Neural progenitor cell (in vitro differentiated cells): ENCODE data around the gene CD58. TPM values are rescaled to one million over a fixed set of nuclear protein-coding genes. Genes with fewer than 3 reads are reported as not detected.

Experiments used
- DNase-seq: peaks from one replicate; pipeline ENCODE4 v3.0.0-alpha.2; 2016; ENCODE audit warnings: low spot score
- H2AFZ ChIP-seq: fragments of 200-600 bp; sonication (generic); replicated peaks from 2 replicates; pipeline ENCODE4 v1.6.1; 2016; ENCODE audit warnings: antibody characterized with exemption
- H3F3A ChIP-seq: fragments of 200-600 bp; sonication (generic); 2 replicates; pipeline ENCODE4 v1.6.1; 2016; ENCODE audit warnings: antibody characterized with exemption, low read depth
- H3K27ac ChIP-seq: fragments of 200-600 bp; sonication (generic); 2 replicates; pipeline ENCODE4 v1.5.1; 2016; ENCODE audit warnings: mild to moderate bottlenecking
- H3K27me3 ChIP-seq: fragments of 200-600 bp; sonication (generic); 2 replicates; pipeline ENCODE4 v1.6.1; 2016; ENCODE audit warnings: mild to moderate bottlenecking, moderate library complexity
- H3K36me3 ChIP-seq: fragments of 200-600 bp; sonication (generic); 2 replicates; pipeline ENCODE4 v1.5.1; 2016
- H3K4me1 ChIP-seq: fragments of 200-600 bp; sonication (generic); 2 replicates; pipeline ENCODE4 v1.6.1; 2016; ENCODE audit warnings: mixed run types
- H3K4me2 ChIP-seq: fragments of 200-600 bp; sonication (generic); 2 replicates; pipeline ENCODE4 v1.6.1; 2016
- H3K4me3 ChIP-seq: fragments of 200-600 bp; sonication (generic); 2 replicates; pipeline ENCODE4 v1.5.1; 2016
- H3K79me2 ChIP-seq: fragments of 200-600 bp; sonication (generic); 2 replicates; pipeline ENCODE4 v1.6.1; 2016; ENCODE audit warnings: low read depth
- H3K9ac ChIP-seq: fragments of 200-600 bp; sonication (generic); 2 replicates; pipeline ENCODE4 v1.6.1; 2016
- H3K9me3 ChIP-seq: fragments of 200-600 bp; sonication (generic); 2 replicates; pipeline ENCODE4 v1.5.1; 2016; ENCODE audit warnings: low read depth
- H4K20me1 ChIP-seq: fragments of 200-600 bp; sonication (generic); 2 replicates; pipeline ENCODE4 v1.6.1; 2016; ENCODE audit warnings: low read depth
- H3K27ac Mint-ChIP-seq: 3 replicates; pipeline ENCODE4 v1.8.0; 2021; ENCODE audit warnings: mixed read lengths
- H3K27me3 Mint-ChIP-seq: 2 replicates; pipeline ENCODE4 v1.8.0; 2022; ENCODE audit warnings: low read depth, mild to moderate bottlenecking, inconsistent platforms, moderate library complexity, mixed read lengths; ENCODE audit not compliant: insufficient read depth
- H3K36me3 Mint-ChIP-seq: 3 replicates; pipeline ENCODE4 v1.8.0; 2021; ENCODE audit warnings: mixed read lengths
- H3K4me1 Mint-ChIP-seq: 3 replicates; pipeline ENCODE4 v1.8.0; 2021; ENCODE audit warnings: mixed read lengths
- H3K4me3 Mint-ChIP-seq: 3 replicates; pipeline ENCODE4 v1.8.0; 2021; ENCODE audit warnings: mild to moderate bottlenecking, moderate library complexity, mixed read lengths
- H3K9me3 Mint-ChIP-seq: 3 replicates; pipeline ENCODE4 v1.8.0; 2020; ENCODE audit warnings: mixed read lengths
- CTCF ChIP-seq: fragments of 200-600 bp; sonication (generic); IDR thresholded peaks from 2 replicates; pipeline ENCODE4 v1.5.1; 2017; ENCODE audit warnings: antibody characterized with exemption, mild to moderate bottlenecking
- EZH2 ChIP-seq: fragments of 200-600 bp; sonication (generic); IDR thresholded peaks from 2 replicates; pipeline ENCODE4 v1.6.1; 2017; ENCODE audit warnings: antibody characterized with exemption, mild to moderate bottlenecking, moderate library complexity
- EZH2phosphoT487 ChIP-seq: fragments of 200-600 bp; sonication (generic); IDR thresholded peaks from 2 replicates; pipeline ENCODE4 v1.6.1; 2017; ENCODE audit warnings: antibody characterized with exemption
- total RNA-seq: library from RNA; depleted of rRNA; stranded (reverse); fragments of >200 nt; gene quantifications from 2 replicates; pipeline ENCODE4 v1.2.3, GENCODE V29; 2015; ENCODE audit warnings: low replicate concordance

The CD58 gene
- total RNA-seq, 1 donor from 2014 or later, result 14.6 TPM

GRCh38 chr1:116501870-116502244 is 69.0 kb downstream of the CD58 start:
- no peaks in the 10 kb centered on the region for H3K27me3 ChIP-seq
- Mint-ChIP-seq H3K27me3 (peaks cover 3% of the 10 kb centered on the region), H3K4me3 (no peak overlapping the region), H3K4me1 (peaks cover 4% of the 10 kb centered on the region), H3K27ac (no peak overlapping the region), H3K9me3 (no peaks in the 10 kb centered on the region), H3K36me3 (no peaks in the 10 kb centered on the region)
- H3K36me3 ChIP-seq, result no peaks in the 10 kb centered on the region
- H3K4me3 ChIP-seq, result no peak overlapping the region
- H3K4me2 ChIP-seq, result no peak overlapping the region
- no peak overlapping the region for H2AFZ ChIP-seq
- no peak for DNase-seq
- no peaks in the 10 kb centered on the region for H3F3A ChIP-seq
- H3K9ac ChIP-seq, result no peak overlapping the region
- TF ChIP-seq EZH2phosphoT487, result no peak
- no peak for TF ChIP-seq EZH2
- TF ChIP-seq CTCF, result no peak
- H3K9me3 ChIP-seq, result no peaks in the 10 kb centered on the region
- no peaks in the 10 kb centered on the region for H3K79me2 ChIP-seq
- H3K4me1 ChIP-seq, result no peaks in the 10 kb centered on the region
- H4K20me1 ChIP-seq, result no peaks in the 10 kb centered on the region
- no peak overlapping the region for H3K27ac ChIP-seq

- Mint-ChIP-seq H3K4me1 (peaks cover 4% of the 10 kb centered on the region), H3K27me3 (peaks cover 4% of the 10 kb centered on the region), H3K36me3 (no peaks in the 10 kb centered on the region), H3K9me3 (no peaks in the 10 kb centered on the region), H3K4me3 (no peak overlapping the region), H3K27ac (no peak overlapping the region)
- no peak overlapping the region for H3K9ac ChIP-seq
- TF ChIP-seq CTCF, result no peak
- TF ChIP-seq EZH2phosphoT487, result no peak
- no peak for TF ChIP-seq EZH2
- H3K27me3 ChIP-seq, result no peaks in the 10 kb centered on the region
- no peak for DNase-seq
- no peak overlapping the region for H3K4me2 ChIP-seq
- H4K20me1 ChIP-seq, result no peaks in the 10 kb centered on the region
- H3K4me1 ChIP-seq, result no peaks in the 10 kb centered on the region
- H3K4me3 ChIP-seq, result no peak overlapping the region
- no peak overlapping the region for H2AFZ ChIP-seq
- no peaks in the 10 kb centered on the region for H3K79me2 ChIP-seq
- no peaks in the 10 kb centered on the region for H3F3A ChIP-seq
- no peak overlapping the region for H3K27ac ChIP-seq
- H3K9me3 ChIP-seq, result no peaks in the 10 kb centered on the region
- H3K36me3 ChIP-seq, result no peaks in the 10 kb centered on the region
Measured at GRCh38 chr1:116501125-116501869, 69.5 kb downstream of the CD58 start.

GRCh38 chr1:116498789-116499628 is 71.8 kb downstream of the CD58 start:
- peaks cover 18% of the 10 kb centered on the region for H3K4me1 ChIP-seq
- no peak overlapping the region for H3K27ac ChIP-seq
- H3F3A ChIP-seq, result peaks cover 8% of the 10 kb centered on the region
- peak overlapping the region; percentile 97 for H2AFZ ChIP-seq
- no peak overlapping the region for H3K4me2 ChIP-seq
- no peaks in the 10 kb centered on the region for H3K79me2 ChIP-seq
- Mint-ChIP-seq H3K9me3 (no peaks in the 10 kb centered on the region), H3K4me3 (no peak overlapping the region), H3K36me3 (no peaks in the 10 kb centered on the region), H3K4me1 (peaks cover 17% of the 10 kb centered on the region), H3K27me3 (peaks cover 7% of the 10 kb centered on the region), H3K27ac (peak overlapping the region; percentile 80)
- H3K4me3 ChIP-seq, result no peak overlapping the region
- TF ChIP-seq CTCF (peak; percentile 92), EZH2 (no peak), EZH2phosphoT487 (no peak)
- no peaks in the 10 kb centered on the region for H3K36me3 ChIP-seq
- no peaks in the 10 kb centered on the region for H3K27me3 ChIP-seq
- DNase-seq, result peak; percentile 84
- no peaks in the 10 kb centered on the region for H3K9me3 ChIP-seq
- no peaks in the 10 kb centered on the region for H4K20me1 ChIP-seq
- no peak overlapping the region for H3K9ac ChIP-seq
